Loucy (cell line): ENCODE results near the gene DIABLO.

Source experiments
- EZH2phosphoT487 ChIP-seq: fragments of 200-600 bp; IDR thresholded peaks from 2 replicates; pipeline ENCODE4 v1.6.1; 2018; ENCODE audit warnings: antibody characterized with exemption, mild to moderate bottlenecking, moderate library complexity, borderline replicate concordance
- TF ChIP-seq, protein P1 (sequence below): fragments of 200-600 bp; sonication (generic); conservative IDR thresholded peaks from 2 replicates; pipeline ENCODE4 v1.5.1; 2014; ENCODE audit warnings: mild to moderate bottlenecking, antibody characterized with exemption, low read length

DNA sequence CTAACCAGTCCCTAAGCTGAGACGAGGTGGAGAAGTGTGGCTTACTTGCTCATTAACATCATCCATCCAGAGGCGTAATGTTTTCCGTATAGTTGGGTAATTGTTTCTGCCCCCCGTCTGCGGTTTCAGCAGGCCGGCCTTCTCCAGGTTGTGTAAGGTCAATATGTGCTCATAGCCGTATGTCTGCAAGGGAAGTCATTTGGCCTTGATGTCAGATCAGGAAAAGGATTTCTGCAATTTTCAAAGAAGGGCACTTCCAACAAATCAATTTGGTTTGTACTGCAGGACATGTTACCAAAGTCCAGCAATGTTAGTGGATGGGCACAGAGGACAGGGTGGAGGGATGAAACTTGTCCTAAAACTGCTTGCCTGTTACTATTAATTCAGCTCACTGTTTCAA is 9.9 kb upstream of the DIABLO start:
- TF ChIP-seq, protein P1, sequence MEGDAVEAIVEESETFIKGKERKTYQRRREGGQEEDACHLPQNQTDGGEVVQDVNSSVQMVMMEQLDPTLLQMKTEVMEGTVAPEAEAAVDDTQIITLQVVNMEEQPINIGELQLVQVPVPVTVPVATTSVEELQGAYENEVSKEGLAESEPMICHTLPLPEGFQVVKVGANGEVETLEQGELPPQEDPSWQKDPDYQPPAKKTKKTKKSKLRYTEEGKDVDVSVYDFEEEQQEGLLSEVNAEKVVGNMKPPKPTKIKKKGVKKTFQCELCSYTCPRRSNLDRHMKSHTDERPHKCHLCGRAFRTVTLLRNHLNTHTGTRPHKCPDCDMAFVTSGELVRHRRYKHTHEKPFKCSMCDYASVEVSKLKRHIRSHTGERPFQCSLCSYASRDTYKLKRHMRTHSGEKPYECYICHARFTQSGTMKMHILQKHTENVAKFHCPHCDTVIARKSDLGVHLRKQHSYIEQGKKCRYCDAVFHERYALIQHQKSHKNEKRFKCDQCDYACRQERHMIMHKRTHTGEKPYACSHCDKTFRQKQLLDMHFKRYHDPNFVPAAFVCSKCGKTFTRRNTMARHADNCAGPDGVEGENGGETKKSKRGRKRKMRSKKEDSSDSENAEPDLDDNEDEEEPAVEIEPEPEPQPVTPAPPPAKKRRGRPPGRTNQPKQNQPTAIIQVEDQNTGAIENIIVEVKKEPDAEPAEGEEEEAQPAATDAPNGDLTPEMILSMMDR: no peak
- no peak for TF ChIP-seq EZH2phosphoT487
